HG03196 (cell line): ENCODE results near the gene CDH1.

Experiments used
- ATAC-seq: cut with Tn5 transposase; IDR thresholded peaks from one replicate; pipeline ENCODE4 v1.9.1; 2021; ENCODE audit not compliant: unreplicated experiment

CDH1 gene

DNA sequence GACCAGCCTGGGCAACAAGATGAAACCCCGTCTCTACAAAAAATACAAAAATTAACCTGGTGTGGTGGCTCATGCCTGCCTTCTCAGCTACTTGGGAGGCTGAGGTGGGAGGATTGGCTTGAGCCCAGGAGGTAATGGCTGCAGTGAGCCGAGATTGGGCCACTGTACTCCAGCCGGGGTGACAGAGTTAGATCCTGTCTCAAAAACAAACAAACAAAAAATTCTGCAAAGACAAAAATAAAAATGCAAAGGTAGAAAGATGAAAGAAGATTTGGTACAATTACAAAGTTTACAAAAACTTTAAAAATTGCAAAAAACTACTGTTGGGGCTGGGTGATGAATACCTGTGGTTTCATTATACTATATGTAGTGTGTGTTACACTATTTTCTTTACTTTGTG lies 5.5 kb upstream of the CDH1 start:
- ATAC-seq: no peak

DNA sequence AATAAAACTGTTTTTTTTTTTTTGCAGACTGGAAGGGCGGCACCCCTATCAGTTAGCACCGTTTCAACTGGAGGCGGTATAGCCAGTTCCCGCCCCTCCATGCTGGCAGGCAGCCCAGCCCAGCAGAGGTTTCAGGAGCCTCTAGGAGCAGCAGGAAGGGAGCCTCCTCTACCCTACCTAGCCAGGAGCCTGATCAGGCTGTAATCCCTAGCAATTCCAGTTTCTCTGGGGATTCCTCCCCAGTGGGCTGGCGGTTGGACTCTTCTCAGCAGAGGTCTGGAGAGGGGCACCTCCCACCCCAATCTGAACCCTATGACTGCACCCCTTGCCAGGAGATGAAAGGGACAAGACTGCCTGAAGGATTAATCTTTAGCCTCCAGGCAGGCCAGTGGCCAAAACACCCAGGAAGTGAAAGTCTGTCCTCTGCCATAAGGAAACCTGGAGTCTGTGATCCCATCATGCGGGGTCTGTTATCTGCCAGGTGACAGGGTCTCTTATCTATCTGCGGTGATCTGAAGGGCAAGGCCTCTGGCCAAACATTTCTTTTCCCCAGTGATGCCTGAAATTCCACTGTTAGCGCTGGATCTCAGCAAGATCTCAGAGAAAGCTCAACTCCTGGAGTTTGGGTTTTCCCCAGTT lies 4.9 kb upstream of the CDH1 start:
- ATAC-seq: no peak

DNA sequence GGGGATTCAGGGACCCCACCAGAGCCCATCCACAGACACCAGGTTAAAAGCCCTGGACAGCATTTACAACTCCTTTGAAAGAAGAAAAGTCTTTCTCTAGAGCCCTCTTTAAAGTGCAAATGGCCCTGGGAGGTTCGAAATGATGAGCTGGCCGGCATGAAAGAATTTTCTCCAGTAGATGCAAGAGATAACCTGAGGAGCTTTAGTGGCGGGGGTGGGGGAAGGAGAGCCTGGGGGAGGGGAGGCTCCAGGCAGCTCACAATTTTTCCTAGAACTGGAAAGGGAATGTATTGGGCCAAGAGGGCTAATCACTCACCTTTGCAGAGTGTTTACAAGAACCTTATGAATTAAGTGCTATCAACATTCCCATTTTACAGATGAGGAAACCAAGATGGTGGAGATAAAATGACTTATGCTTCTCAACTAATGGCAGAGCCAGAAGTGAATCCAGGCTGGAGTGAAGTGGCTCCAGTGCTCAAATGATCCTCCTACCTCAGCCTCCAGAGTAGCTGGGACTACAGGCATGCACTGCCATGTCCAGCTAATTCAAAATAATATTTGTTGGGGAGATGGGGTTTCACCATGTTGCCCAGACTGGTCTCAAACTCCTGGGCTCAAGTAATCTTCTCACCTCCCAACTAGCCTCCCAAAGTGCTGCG lies 4.2 kb upstream of the CDH1 start:
- no peak for ATAC-seq

DNA sequence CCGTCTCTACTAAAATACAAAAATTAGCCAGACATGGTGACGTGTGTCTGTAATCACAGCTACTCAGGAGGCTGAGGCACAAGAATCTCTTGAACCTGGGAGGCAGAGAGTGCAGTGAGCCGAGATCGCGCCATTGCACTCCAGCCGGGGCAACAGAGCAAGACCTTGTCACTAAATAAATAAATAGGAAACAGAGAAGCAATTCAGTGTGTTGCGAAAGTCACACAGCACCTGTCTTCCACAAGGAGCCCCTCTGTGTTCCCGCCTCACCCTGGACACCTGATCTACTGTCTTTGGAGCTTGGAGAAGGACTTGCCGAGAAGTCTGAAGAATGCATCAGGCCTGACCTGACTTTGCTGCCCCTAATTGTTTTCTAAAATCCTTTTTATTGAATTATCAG lies 3.5 kb upstream of the CDH1 start:
- ATAC-seq: no peak

DNA sequence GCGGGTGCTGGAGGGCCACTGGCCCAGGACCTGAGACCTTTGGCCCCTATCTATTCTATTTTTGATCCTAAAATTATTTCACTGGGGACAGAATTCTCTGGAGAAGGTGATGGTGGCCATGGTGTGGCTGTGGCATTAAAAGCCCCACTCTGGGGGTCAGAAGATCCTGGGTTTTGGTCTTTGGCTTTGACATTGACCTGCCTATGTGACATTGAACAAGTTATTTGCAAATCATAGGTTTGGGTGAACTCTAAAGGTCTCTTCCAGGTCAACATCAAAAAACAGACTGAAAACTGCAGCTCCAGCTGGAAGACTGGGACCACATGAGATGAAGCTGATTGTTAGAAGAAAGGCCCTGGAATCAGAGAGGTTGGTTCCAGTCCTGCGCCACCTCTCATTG lies 2.3 kb upstream of the CDH1 start:
- no peak for ATAC-seq

DNA sequence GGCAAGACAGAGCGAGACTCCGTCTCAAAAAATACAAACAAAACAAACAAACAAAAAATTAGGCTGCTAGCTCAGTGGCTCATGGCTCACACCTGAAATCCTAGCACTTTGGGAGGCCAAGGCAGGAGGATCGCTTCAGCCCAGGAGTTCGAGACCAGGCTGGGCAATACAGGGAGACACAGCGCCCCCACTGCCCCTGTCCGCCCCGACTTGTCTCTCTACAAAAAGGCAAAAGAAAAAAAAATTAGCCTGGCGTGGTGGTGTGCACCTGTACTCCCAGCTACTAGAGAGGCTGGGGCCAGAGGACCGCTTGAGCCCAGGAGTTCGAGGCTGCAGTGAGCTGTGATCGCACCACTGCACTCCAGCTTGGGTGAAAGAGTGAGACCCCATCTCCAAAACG lies 531 bp upstream of the CDH1 start:
- ATAC-seq: no peak

DNA sequence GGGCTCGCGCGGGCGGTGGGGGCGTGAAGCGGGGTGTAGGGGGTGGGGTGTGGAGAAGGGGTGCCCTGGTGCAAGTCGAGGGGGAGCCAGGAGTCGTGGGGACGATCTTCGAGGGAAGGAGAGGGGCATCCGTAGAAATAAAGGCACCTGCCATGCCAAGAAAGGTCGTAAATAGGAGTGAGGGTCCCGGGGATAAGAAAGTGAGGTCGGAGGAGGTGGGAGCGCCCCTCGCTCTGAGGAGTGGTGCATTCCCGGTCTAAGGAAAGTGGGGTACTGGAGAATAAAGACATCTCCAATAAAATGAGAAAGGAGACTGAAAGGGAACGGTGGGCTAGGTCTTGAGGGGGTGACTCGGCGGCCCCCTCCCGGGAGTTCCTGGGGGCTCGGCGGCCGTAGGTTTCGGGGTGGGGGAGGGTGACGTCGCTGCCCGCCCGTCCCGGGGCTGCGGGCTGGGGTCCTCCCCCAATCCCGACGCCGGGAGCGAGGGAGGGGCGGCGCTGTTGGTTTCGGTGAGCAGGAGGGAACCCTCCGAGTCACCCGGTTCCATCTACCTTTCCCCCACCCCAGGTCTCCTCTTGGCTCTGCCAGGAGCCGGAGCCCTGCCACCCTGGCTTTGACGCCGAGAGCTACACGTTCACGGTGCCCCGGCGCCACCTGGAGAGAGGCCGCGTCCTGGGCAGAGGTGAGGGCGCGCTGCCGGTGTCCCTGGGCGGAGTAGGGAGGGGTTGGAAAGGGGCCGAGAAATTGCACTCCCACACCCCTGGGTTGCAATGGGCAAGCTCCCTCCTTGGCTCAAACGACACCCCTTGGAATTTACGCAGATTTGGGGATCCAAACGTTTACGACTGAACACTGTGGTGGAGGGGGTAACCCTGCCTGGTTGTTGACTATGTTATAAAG lies 888 bp downstream of the CDH1 start:
- no peak for ATAC-seq

DNA sequence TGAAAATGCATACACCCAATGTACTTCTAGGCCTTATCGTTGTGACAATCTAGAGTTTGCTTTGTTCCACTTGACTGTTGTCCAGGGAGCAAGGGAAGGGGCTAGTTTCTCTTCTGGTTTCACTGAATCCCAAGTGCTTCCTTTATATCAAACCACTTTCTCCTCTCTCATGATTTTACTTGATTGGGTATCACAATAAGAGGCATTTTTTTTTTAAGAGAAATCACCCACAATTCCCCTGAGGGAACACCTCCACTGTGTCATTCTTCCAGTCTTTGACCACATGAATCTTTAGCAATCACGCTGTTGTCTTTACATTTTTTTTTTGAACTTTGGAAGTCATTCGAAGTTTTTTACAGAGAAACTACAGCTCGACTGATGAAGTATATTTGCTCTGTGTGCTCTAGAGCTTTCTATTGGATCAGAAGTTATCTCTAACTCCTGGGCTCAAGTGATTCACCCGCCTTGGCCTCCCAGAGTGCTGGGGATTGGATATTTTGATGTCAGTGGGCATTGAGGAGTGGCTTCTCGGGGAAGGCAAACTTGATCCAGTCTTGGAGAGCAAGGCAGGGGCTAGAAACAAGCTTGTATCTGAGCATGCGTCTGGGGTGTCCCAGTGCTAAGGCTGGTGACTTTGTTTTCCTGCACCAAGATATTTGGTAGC lies 3.0 kb downstream of the CDH1 start:
- ATAC-seq: no peak

DNA sequence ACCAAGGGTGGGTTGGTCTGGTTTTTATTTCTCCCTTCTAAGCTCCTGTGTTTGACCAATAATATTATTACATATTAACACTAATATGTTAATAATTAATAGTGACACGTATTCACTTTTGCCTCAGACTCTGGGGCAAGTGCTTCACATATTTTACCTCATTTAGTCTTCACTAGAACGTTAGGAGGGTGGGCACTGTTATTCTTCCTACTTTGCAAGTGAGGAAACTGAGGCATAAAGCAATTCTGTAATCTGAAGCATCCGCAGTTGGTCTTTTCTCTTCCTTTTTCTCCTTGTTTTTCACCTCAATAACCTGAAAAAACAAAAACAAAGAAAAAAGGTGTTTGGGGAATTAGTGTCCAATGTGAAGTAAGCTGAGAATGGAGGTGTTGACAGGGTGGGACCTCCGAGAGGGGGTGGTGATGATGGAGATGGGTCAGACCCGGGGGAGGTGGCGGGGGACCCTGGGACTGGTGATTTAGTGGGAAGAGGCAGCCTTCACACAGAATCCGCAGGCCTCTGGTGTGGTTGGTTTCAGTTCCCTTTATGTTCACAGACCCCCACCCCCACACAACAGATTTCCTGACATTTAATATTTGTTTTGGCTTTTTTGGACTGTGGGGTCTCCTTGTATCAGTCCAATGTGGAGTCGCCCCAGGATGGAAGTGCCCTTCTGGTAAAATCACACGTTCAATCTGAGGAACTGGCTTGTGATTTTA lies 3.7 kb downstream of the CDH1 start:
- no peak for ATAC-seq

DNA sequence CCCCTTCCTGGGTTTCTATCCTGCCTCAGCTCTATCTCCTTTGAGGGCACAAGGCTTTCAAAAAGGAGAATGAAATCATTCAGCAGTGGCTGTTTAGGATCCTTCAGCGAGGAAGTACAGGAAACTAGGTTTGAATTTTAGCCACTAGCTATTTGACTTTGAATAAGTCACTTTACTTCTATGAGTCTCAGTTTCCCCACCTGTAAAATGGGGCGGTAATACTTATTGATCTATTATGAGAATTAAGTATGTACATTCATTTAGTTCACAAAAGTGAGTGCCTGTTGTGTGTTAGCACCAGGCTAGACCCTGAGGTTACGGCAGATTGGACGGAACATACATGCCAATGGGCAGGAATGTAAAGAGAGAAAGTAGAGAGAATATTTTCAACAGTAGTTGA lies 6.6 kb downstream of the CDH1 start:
- ATAC-seq: no peak

DNA sequence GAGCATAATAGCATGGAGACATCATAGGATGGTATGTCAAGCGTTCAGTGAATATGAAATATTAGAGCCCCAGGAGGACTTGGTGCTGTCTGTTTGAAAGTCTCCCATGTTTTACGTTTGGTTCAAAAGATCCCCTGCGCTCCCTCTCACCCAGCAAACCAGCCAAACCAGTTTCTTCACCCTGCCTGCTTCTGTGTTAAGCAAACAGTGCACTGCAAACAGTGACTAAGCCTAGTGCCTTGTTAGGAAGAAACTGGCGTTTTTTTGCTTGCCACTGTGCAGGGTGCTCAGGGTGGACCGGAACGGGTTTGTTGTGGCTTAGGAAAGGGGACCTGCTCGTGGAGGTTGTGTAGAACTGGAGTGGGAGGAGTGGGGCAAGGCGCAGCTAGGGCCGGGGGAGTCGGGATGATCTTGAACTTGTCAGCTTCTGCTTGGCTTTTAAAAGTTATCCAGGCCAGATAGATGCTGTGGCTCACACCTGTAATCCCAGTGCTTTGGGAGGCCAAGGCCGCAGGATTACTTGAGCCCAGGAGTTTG lies 7.7 kb downstream of the CDH1 start:
- no peak for ATAC-seq

DNA sequence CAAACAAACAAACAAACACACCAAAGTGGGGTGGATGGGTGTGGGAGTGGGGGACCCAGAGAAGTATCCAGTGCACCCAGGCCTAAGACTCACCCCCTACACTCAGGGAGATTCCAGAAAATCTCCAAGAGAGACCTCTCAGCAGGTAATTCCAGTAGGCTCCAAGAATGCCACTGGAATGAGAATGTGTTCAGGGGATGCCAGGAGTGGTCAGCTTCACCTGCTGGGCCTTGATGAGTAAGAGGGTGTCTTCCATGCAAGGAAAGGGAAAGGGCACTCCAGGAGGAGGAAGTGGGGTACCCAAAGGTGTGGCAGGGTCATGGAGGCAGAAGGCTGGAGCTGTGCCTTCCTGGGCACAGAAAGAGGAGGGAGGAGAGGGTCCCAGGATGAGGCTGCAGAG lies 9.9 kb downstream of the CDH1 start:
- ATAC-seq: no peak

DNA sequence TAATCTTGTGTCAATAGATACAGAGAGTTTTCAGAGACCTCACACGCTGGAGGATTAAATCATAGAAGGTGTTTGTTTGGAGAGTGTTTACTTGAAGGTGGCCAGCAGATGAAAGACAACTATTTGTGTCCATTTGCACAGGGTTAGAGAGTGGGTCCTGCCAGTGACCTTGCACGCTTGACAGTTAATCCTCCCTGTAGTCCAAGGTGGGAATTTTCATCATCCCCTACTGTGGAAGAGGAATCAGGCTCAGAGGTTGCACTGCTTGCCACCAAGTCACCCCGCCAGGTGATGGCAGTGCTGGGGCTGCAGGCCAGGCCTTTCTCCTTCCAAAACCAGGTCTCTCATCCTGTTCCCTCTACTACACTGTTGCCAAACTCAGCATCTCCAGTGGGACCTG lies 12.3 kb downstream of the CDH1 start:
- no peak for ATAC-seq

DNA sequence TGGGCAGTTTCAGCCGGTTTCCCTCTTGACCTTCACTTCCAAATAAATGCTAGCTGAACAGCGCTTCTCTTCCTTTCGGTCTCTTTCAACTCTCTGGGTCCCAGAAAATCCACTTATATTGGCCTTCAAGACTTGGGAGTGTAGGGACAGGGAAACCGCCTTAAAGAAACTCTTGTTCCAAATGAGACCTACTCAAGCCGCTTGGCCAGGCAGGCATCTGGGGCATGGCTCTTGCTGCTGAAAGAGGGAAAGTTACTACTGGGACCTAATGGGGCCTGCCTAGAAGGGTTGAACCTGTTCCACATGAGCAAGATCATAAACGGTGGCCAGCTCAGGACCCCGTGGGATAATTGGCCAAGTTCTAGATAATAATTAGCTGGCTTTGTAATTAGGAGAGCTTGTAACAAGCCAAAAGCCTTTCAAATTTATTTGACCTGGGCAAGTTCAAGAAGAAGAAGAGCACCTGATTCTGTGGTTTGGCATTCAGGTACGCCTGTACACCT lies 13.2 kb downstream of the CDH1 start:
- no peak for ATAC-seq

DNA sequence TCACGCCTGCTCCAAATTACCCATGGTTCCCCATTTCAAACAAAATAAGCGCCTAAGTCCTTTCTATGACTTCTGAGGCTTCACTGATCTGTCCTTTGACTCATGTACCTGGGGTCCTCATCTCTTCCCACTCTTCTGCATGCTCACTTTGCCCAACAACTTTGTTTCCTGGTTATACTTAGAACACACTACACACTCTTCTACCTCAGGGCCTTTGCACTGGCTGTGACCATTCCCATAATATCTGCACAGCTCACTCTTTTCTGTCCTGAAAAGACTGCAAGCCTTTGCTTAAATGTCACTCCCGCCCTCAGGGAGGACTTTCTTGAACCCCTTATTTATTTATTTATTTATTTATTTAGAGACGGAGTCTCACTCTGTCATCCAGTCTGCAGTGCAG lies 14.1 kb downstream of the CDH1 start:
- ATAC-seq: no peak

DNA sequence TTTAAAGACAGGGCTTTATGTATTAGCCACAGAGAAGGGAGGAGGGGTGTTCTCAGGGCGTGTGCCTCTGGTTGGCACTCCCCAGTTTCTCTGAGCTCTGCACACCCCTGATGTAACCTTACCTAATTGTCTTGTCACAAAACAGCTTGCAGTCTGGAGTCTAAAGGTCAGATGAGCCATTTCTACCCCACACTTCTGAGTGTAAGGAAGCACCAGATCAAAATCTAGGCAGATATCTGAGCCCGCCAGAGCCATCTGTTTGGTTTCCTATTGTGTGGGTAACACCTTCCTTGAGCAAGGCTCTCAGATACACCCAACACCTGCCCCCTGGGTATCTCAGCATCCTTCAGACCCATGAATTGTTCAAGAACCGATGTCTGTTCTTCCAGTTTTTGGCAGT lies 15.5 kb downstream of the CDH1 start:
- no peak for ATAC-seq

DNA sequence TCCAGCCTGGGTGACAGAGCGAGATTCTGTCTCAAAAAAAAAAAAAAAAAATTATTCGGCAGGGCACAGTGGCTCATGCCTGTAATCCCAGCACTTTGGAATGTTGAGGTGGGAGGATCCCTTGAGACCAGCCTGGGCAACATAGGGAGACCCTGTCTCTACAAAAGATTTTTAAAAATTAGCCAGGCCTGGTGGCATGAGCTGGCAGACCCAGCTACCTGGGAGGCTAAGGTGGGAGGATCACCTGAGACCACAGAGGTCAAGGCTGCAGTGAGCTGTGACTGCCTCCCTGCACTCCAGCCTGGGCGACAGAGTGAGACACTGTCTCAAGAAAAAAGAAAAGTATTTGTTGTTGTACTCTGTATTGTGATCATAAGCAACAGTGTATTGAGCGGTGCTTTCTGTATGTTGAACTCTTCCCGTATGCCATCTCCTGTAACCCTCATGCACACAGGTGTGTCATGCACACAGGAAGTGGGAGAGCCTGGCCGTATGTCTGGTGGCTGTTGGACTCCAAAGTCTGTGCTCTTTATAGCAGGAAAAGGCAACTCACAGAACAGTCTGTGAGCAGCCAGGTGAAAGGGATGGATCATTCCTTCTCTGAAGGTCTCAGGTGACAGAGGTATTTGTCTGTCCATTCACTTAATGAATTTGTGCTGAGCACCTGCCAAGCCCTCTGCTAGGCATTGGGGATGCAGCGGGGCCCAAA lies 17.1 kb downstream of the CDH1 start:
- ATAC-seq: no peak

DNA sequence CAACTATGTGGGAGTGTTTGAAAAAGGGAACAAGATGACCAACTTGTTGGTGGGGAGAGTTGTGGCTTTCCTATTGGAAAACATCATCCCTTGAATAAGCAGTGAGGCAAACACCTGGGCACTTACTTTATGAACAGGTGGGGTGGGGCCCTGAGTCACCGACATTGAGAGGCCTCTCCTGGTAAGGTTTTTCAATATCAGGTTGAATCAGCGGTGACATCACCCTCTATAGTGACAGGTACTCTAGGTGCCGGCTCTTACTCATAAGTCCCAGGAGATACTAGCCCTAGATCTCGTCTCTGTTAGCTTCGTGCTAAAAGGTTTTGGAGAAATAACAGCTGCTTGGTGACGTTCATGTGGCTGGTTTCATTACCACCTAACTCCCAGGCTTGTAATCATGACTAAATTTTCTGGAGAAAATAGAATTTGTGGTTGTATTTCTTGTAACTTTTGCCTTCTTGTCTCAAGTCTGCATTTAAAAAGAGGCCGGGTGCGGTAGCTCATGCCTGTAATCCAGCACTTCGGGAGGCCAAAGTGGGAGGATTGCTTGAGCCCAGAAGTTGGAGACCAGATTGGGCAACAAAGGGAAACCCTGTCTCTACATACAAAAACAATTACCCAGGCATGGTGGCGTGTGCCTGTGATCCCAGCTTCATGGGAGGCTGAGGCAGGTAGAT lies 19.3 kb downstream of the CDH1 start:
- ATAC-seq: peak; percentile 66

DNA sequence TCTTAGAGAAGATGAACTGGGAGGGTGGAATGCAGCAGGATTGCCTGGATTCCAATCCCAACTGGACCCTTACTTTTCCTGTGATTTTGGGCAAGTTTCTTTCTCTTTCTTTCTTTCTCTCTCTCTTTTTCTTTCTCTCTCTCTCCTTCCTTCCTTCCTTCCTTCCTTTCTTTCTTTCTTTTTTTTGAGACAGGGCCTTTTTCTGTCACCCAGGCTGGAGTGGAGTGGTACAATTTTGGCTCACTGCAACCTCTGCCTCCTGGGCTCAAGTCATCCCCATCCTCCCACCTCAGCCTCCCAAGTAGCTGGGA lies 20.5 kb downstream of the CDH1 start:
- no peak for ATAC-seq

DNA sequence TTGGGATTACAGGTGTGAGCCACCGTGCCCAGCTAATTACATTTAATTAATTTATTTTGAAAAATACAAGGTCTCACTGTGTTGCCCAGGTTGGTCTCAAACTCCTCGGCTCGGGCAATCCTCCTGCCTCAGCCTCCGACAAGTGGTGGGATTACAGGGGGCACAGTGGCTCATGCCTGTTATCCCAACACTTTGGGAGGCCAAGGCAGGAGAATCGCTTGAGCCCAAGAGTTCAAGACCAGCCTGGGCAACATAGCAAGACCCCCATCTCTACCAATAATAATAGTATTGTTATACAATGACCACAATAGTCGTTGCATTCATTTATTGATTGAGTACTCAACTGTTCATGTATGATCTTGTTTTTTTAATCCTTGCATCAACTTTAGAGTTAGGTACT lies 22.0 kb downstream of the CDH1 start:
- ATAC-seq: no peak
